LHCN-M2 (cell line): Measurements from ENCODE around the gene VIPAS39. TPM values are rescaled to one million over a fixed set of nuclear protein-coding genes. Genes with fewer than 3 reads are reported as not detected.
A peak's percentile ranks its signal among the peaks of the same experiment; 100 is the strongest.

Experiments
- DNase-seq: peaks from one replicate; pipeline ENCODE4 v3.0.0-alpha.2; 2012; ENCODE audit warnings: low read depth
- polyA plus RNA-seq: library from polyadenylated mRNA; unstranded; fragments of >200 nt; gene quantifications from one replicate; pipeline ENCODE4 v1.2.1, GENCODE V29; 2012; ENCODE audit warnings: missing spikeins
- total RNA-seq: library from RNA; depleted of rRNA; stranded (reverse); fragments of >200 nt; gene quantifications from 2 replicates; pipeline ENCODE4 v1.2.3, GENCODE V29; 2014; rRNA removed

The VIPAS39 gene
- total RNA-seq: 19.5 and 20.8 TPM in 2 replicates
- 13.9 TPM for polyA plus RNA-seq

- DNase-seq: peak; percentile 99
Observed at GRCh38 chr14:77457522-77458248, at the start of gene VIPAS39, which contains the start of gene AHSA1. VIPAS39 (minus strand) TSS chr14:77457601; CDS start chr14:77454102, 3,499 bp downstream. AHSA1 (plus strand) TSS chr14:77458093; CDS start chr14:77458190, 97 bp downstream.

- no peak for DNase-seq
Observed at GRCh38 chr14:77505031-77505430, 47.6 kb upstream of the VIPAS39 start.

- no peak for DNase-seq
Observed at GRCh38 chr14:77503138-77503537, 45.7 kb upstream of the VIPAS39 start.

- DNase-seq: no peak
Observed at GRCh38 chr14:77502109-77502782, 44.8 kb upstream of the VIPAS39 start.

- no peak for DNase-seq
Observed at GRCh38 chr14:77498984-77499527, 41.7 kb upstream of the VIPAS39 start.

- DNase-seq: peak; percentile 8
Observed at GRCh38 chr14:77498120-77498979, 40.9 kb upstream of the VIPAS39 start, which contains the start of gene ISM2. ISM2 (minus strand) TSS chr14:77498816; CDS start chr14:77498793, 23 bp downstream.

- DNase-seq: no peak
Observed at GRCh38 chr14:77495334-77495733, 37.9 kb upstream of the VIPAS39 start.

- no peak for DNase-seq
Observed at GRCh38 chr14:77491056-77491455, 33.7 kb upstream of the VIPAS39 start.

GRCh38 chr14:77490347-77490986 lies 33.1 kb upstream of the VIPAS39 start:
- DNase-seq: no peak

- DNase-seq: no peak
Observed at GRCh38 chr14:77489041-77489440, 31.6 kb upstream of the VIPAS39 start.

- no peak for DNase-seq
Observed at GRCh38 chr14:77488558-77488957, 31.2 kb upstream of the VIPAS39 start.

GRCh38 chr14:77485901-77486678 lies 28.7 kb upstream of the VIPAS39 start:
- peak; percentile 49 for DNase-seq

- DNase-seq: no peak
Observed at GRCh38 chr14:77485256-77485655, 27.9 kb upstream of the VIPAS39 start.

- no peak for DNase-seq
Observed at GRCh38 chr14:77482422-77482821, 25.0 kb upstream of the VIPAS39 start.

- no peak for DNase-seq
Observed at GRCh38 chr14:77478796-77479195, 21.4 kb upstream of the VIPAS39 start.

GRCh38 chr14:77478029-77478428 lies 20.6 kb upstream of the VIPAS39 start:
- no peak for DNase-seq

- DNase-seq: no peak
Observed at GRCh38 chr14:77475432-77476115, 18.2 kb upstream of the VIPAS39 start.

GRCh38 chr14:77474479-77475177 lies 17.2 kb upstream of the VIPAS39 start:
- DNase-seq: no peak

GRCh38 chr14:77473921-77474320 lies 16.5 kb upstream of the VIPAS39 start:
- no peak for DNase-seq
